ENCODE results near the gene CUL1.

CUL1 gene

GRCh38 chr7:148772297-148773089, 73.8 kb downstream of the CUL1 start:
- ATAC-seq, result peak; percentile 98

GRCh38 chr7:148773334-148773733, 74.6 kb downstream of the CUL1 start:
- peak; percentile 50 to 61 for ATAC-seq

- no peak for ATAC-seq
These were observed 75.8 kb downstream of the CUL1 start for GRCh38 chr7:148774471-148774870.

GRCh38 chr7:148782757-148783456, 84.2 kb downstream of the CUL1 start:
- ATAC-seq, result no peak

GRCh38 chr7:148783801-148784527, 85.3 kb downstream of the CUL1 start:
- ATAC-seq, result no peak

GRCh38 chr7:148787571-148788295, 89.0 kb downstream of the CUL1 start:
- ATAC-seq, result no peak

GRCh38 chr7:148789220-148789619, 90.5 kb downstream of the CUL1 start:
- ATAC-seq, result no peak

- no peak for ATAC-seq
These were observed 91.5 kb downstream of the CUL1 start for GRCh38 chr7:148790131-148790726.

- ATAC-seq, result no peak
These were observed 92.1 kb downstream of the CUL1 start for GRCh38 chr7:148790850-148791249.

- no peak for ATAC-seq
These were observed 92.8 kb downstream of the CUL1 start for GRCh38 chr7:148791546-148791945.

GRCh38 chr7:148793590-148793989, 94.9 kb downstream of the CUL1 start:
- ATAC-seq, result no peak

GRCh38 chr7:148794476-148794875, 95.8 kb downstream of the CUL1 start:
- ATAC-seq, result no peak

- ATAC-seq, result no peak
These were observed 98.1 kb downstream of the CUL1 start for GRCh38 chr7:148796841-148797240.

- no peak for ATAC-seq
These were observed 101.3 kb downstream of the CUL1 start for GRCh38 chr7:148799893-148800555.

- ATAC-seq, result no peak
These were observed 102.0 kb downstream of the CUL1 start for GRCh38 chr7:148800677-148801076.

GRCh38 chr7:148802101-148802493, 103.4 kb downstream of the CUL1 start:
- no peak for ATAC-seq

GRCh38 chr7:148803094-148803493, 104.4 kb downstream of the CUL1 start:
- ATAC-seq, result no peak

- no peak for ATAC-seq
These were observed 105.9 kb downstream of the CUL1 start for GRCh38 chr7:148804343-148805235.

- no peak for ATAC-seq
These were observed 107.5 kb downstream of the CUL1 start for GRCh38 chr7:148806187-148806586.

- no peak for ATAC-seq
These were observed 108.7 kb downstream of the CUL1 start for GRCh38 chr7:148807436-148807835.

- no peak for ATAC-seq
These were observed 111.2 kb downstream of the CUL1 start for GRCh38 chr7:148809856-148810255.

Measured in activated CD4-positive, CD25-positive, alpha-beta regulatory T cell treated with anti-CD3 and anti-CD28 coated beads, Interleukin-2, amount 50 U/mL, for 24 hours (primary cell).